GM18511 (cell line): Measurements from ENCODE around the gene IL20.

Experiments
- ATAC-seq: cut with Tn5 transposase; IDR thresholded peaks from one replicate; pipeline ENCODE4 v1.9.1; 2021; ENCODE audit warnings: mild to moderate bottlenecking, moderate library complexity; ENCODE audit not compliant: unreplicated experiment

Gene IL20

GRCh38 chr1:206899717-206900116 is 34.3 kb downstream of the IL20 start:
- no peak for ATAC-seq

DNA sequence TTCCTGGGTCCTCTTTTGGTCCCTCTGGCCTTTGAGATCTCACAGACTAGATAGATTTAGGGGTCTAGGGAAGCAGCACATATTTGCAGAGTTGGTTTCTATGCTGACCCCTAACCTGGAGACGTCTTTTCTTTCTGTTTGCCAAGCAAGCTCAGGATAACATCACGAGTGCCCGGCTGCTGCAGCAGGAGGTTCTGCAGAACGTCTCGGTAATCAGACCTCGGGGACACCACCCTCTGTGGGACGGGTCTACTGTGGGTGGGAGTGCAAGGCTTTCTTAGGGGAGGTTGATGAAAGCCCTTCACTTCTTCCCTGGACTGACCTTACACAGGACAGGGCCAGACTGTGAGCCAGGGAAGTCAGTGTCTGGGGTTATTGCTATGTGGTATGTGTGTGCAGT is 34.7 kb downstream of the IL20 start:
- no peak for ATAC-seq

DNA sequence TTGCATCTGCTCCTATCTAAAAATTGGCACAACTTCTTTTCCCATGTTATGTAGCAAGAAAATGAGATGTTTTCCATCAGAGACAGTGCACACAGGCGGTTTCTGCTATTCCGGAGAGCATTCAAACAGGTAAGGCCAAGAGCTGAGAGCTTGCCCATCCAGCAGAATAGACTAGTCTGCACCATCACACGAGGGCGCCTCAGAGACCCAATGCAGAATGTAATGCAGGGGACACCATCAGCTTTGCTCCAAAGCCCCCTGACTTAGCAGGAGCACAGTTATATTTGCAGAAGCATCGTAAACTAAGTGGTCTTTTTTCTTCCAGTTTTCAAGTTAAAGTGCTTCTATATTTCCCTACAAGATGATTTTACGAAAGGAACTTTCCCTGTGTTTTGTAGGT is 36.5 kb downstream of the IL20 start:
- no peak for ATAC-seq

GRCh38 chr1:206902702-206903101 is 37.3 kb downstream of the IL20 start:
- ATAC-seq, result no peak

GRCh38 chr1:206903687-206904086 is 38.3 kb downstream of the IL20 start:
- ATAC-seq, result no peak

- no peak for ATAC-seq
These were observed 39.2 kb downstream of the IL20 start for GRCh38 chr1:206904423-206905142.

GRCh38 chr1:206905295-206906164 is 40.1 kb downstream of the IL20 start:
- ATAC-seq, result peak; percentile 70

DNA sequence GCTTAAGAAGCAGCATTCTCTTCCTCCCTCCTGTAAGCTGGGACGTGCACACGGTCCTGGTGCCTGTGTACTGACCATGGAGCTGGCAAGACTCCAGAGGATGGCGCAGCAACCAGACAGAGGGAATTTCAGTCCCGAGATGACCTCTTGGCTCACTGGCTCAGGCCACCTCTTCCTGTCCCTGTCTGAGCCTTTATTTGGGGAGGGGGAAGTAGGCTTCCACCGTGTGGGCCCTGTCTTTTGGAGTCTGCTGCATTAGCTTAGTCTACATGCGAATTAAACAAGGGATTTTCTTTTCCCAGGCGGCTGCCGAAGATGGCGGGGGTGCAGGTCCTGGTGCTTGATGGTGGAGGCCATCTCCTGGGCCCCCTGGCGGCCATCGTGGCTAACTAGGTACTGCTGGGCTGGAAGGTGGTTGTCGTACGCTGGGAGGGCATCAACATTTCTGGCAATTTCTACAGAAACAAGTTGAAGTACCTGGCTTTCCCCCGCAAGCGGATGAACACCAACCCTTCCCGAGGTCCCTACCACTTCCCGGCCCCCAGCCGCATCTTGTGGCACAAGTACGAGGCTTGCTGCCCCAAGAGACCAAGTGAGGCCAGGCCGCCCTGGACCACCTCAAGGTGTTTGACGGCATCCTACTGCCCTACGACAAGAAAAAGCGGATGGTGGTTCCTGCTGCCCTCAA is 42.0 kb downstream of the IL20 start:
- ATAC-seq, result no peak

- ATAC-seq, result no peak
These were observed 42.6 kb downstream of the IL20 start for GRCh38 chr1:206908038-206908437.

- ATAC-seq, result no peak
These were observed 43.9 kb downstream of the IL20 start for GRCh38 chr1:206909161-206909882.

DNA sequence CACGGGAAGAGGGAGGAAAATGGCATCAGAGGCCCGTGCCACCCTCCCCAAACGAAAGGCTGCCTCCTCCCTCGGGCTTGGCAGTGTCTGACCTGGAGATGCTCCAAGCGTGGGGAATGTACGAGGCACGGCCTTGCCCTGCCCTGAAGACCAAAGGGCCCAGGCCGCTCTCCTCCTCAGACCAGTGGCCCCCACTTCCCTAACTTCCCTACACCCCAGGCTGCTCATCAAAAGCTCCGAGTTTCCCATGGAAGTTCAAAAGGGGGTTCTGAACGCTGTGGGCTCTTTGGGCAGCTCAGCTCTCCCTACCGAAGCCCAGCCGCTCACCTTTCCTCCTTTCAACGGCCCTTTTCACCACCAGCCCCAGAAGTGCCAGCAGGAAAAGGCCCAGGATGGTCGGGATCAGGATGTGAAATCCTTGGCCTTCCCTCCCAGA is 44.5 kb downstream of the IL20 start:
- ATAC-seq, result no peak

DNA sequence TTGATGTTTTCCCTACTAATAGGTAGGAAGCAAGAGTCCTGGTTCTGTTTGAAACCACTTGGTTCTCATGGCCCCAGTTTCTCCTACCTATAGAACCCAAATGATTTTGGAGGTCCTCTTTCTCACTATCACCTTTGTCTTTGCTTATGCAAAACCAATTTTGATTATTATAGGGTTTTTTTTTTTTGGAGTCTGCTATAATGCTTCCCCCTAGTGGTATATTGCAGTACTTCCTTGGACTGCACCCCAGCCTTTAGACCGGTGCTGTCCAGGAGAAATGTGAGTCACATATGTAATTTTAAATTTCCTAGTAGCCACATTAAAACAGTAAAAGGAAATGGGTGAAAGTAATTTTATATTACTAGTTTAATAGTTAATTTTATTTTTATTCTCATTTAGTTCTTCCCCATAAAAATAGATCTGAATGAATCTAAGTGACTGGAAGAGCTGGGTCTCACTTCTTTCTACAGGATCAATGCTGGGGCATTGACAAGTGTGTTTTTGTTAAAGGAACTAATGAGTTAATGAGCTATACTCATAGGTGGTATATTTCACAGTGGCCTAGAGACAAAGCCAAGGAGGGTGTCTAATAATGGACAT is 45.7 kb downstream of the IL20 start:
- ATAC-seq, result no peak

DNA sequence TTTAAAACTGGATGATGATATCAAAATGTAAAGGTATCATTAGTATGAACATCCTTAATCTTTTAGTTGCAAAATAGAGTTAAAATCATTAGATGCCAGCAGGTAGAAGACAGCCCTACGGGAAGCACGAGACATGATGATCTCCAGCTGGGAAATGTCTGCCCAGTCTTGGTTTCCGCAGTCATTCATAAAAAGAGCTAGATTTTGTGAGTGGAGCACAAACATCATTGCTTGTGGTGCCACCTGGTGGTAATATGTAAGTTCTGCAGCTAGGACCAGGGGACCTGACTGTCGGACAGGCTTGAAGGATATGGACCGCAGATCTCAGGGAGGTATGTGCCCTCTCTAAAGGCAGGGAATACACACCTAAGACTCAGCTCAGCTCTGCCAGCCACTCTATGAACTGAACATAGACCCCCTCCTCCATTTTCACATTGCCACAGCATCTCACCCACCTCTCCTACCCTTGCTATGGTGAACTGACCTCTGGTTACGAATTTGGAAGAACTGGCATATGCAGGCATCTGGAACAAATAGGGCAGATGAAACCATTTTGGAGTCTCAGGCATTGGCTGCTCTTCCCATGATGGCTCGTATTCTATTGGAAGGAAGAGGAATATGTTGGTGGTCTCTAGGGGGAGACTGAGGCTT is 47.1 kb downstream of the IL20 start:
- no peak for ATAC-seq

- no peak for ATAC-seq
These were observed 48.5 kb downstream of the IL20 start for GRCh38 chr1:206913766-206914537.

DNA sequence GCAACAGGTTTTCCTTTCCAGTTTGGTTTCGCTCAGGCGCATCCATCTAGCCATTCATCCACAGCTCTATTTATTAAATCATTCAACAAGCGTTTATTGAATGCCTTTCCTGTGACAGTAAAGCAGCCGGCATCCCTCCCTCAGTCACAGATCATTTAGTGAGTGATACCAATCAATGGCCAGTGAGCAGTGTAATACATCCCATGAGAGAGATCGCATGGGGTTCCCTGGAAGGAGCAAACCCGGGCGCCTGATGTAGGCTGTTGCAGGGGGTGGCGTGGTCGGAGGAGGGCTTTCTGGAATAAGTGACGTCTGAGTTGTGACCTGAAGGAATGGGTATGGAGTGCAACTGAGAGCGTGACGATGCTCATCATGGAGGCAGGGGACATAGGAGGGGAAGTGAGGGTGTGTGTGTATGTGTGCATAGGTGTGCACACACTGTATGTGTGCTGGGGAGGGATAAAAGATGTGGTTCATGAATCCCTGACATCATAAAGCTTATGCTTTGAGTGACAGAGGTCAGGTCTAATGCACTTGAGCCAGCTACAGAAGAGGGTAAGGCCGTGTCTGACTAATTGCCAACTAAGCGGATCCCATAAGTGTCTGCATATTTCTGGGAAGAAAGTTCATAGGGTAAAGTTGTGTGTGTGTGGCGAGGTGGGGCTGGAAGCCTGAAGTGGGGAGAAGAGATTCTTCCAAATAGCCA is 49.8 kb downstream of the IL20 start:
- ATAC-seq, result no peak

- no peak for ATAC-seq
These were observed 50.7 kb downstream of the IL20 start for GRCh38 chr1:206916000-206916709.

DNA sequence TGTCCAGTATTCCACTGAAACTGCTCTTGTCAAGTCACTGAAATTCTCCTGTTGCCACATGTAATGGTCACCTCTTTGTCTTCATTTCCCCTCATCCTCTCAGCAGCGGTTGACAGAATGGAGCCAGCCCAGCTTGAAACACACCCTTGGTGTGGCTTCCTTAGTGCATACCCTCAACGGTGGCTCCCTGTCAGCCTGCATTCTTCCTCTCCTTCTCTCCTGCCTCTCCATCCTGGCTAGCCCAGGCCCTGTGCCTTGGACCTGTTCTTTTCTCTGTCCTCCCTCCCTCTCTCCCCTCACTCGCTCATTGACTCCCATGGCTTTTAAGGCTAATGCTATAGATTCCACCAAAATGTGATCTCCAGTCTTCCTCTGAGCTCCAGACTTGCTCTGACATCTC is 52.7 kb downstream of the IL20 start:
- ATAC-seq, result no peak
